Gastrocnemius medialis (tissue), 4 donors: ENCODE results near the gene SLC30A5. TPM values are rescaled to one million over a fixed set of nuclear protein-coding genes. Genes with fewer than 3 reads are reported as not detected.
"Not testable (repeated sequence)": the region's sequence is repeated elsewhere in the genome, so short reads cannot be mapped to it uniquely, and the experiment has no call there.

Experiments used
- ATAC-seq, 2 donors: fragments of 150-250 bp; one replicate each; pipeline ENCODE4 v1.9.1; 2016
- DNase-seq, 2 donors: peaks; one replicate each; pipeline ENCODE4 v3.0.0-alpha.2; 2019
- H3K27ac ChIP-seq, 4 donors: fragments of 200-600 bp; sonication (generic); 1 replicate in 1 of 4; 2 replicates in 3 of 4; pipeline ENCODE4 v1.5.1; 2016 to 2018; ENCODE audit warnings: mild to moderate bottlenecking in 2 of 4, moderate library complexity in 1 of 4
- H3K27me3 ChIP-seq, 3 donors: fragments of 200-600 bp; sonication (generic) in 2 of 3; 1 replicate in 1 of 3; 2 replicates in 2 of 3; pipeline versions ENCODE4 v1.5.1 to v1.6.0; 2016 to 2019; ENCODE audit warnings: mild to moderate bottlenecking in 1 of 3, moderate library complexity in 1 of 3
- H3K36me3 ChIP-seq, 2 donors: fragments of 200-600 bp; sonication (generic) in 1 of 2; one replicate each; pipeline ENCODE4 v1.5.1; 2017 to 2018
- H3K4me1 ChIP-seq, 2 donors: fragments of 200-600 bp; sonication (generic) in 1 of 2; one replicate each; pipeline ENCODE4 v1.5.1; 2016 to 2017; ENCODE audit warnings: mild to moderate bottlenecking in 2 of 2
- H3K4me3 ChIP-seq, 4 donors: fragments of 200-600 bp; sonication (generic) in 3 of 4; 1 replicate in 1 of 4; 2 replicates in 3 of 4; pipeline ENCODE4 v1.5.1; 2016 to 2019; ENCODE audit warnings: mild to moderate bottlenecking in 2 of 4
- H3K9me3 ChIP-seq, 3 donors: fragments of 200-600 bp; sonication (generic) in 2 of 3; 1 replicate in 1 of 3; 2 replicates in 2 of 3; pipeline ENCODE4 v1.5.1; 2016 to 2019
- CTCF ChIP-seq, 5 experiments: fragments of 450-650 bp in 3 of 5; fragments of 200-600 bp in 2 of 5; sonication (generic) in 2 of 5; IDR thresholded peaks in 4 of 5; conservative IDR thresholded peaks in 1 of 5; 1 replicate in 4 of 5; 2 replicates in 1 of 5; pipeline ENCODE4 v1.5.1; 2016 to 2019; ENCODE audit warnings: antibody characterized with exemption in 5 of 5, mild to moderate bottlenecking in 3 of 5, moderate library complexity in 3 of 5
- POLR2A ChIP-seq, 2 donors: fragments of 450-650 bp; IDR thresholded peaks; one replicate each; pipeline ENCODE4 v1.6.1; 2017; ENCODE audit warnings: antibody characterized with exemption in 2 of 2, mild to moderate bottlenecking in 2 of 2, moderate library complexity in 2 of 2
- in situ Hi-C, 4 donors: fragments of 200-750 bp; cut with MboI; loops; one replicate each; pipeline versions ENCODE4 v1.15.0 to v1.8.0; 2017; ENCODE audit warnings: low sequenced_read_pairs in 4 of 4
- intact Hi-C: fragments of 100-400 bp; cut with DNase I; formaldehyde crosslinking; loops from one replicate; pipeline ENCODE4 v1.15.1; 2023; ENCODE audit warnings: low total_unique reads
- total RNA-seq, 4 donors: library from RNA; depleted of rRNA; stranded (reverse); fragments of >200 nt; gene quantifications; one replicate each; pipeline versions ENCODE4 v1.1.0 to v1.2.3, GENCODE V29; 2016

Gene SLC30A5
- total RNA-seq, 4 donors from 2014 or later, result 14.6 to 35.3 (median 24.5) TPM

- ATAC-seq (no peak), DNase-seq (no peak)
- no peaks in the 10 kb centered on the region for H3K27me3 ChIP-seq
- H3K4me3 ChIP-seq, result no peak overlapping the region
- in situ Hi-C loops (loop anchor here in 1 of 4 donors (25.0 kb wide), 1 partner anchor 259 kb away; the partner anchor contains the start of genes AK6, RAD17 and TAF9), intact Hi-C loops (no loop called here)
- no peak for TF ChIP-seq CTCF (IDR thresholded peaks at IDR 0.05 in 4 of 5, conservative IDR thresholded peaks at IDR 0.05 in 1 of 5)
- no peak for TF ChIP-seq POLR2A (IDR thresholded peaks at IDR 0.05)
- no peak overlapping the region for H3K27ac ChIP-seq
- H3K4me1 ChIP-seq, result peaks cover 3 to 8% of the 10 kb centered on the region in 2 donors
- H3K9me3 ChIP-seq, result no peaks in the 10 kb centered on the region
- peaks cover 0 to 55% of the 10 kb centered on the region in 2 donors for H3K36me3 ChIP-seq
These were observed 9.7 kb downstream of the SLC30A5 start for GRCh38 chr5:69103521-69103920.

- Histone ChIP-seq H3K4me3 (no peak overlapping the region), H3K27ac (no peak overlapping the region), H3K4me1 (no peaks in the 10 kb centered on the region), H3K27me3 (no peaks in the 10 kb centered on the region), H3K36me3 (peaks cover 0 to 81% of the 10 kb centered on the region in 2 donors), H3K9me3 (no peaks in the 10 kb centered on the region)
- in situ Hi-C loops (loop anchor here in 1 of 4 donors (25.0 kb wide), 1 partner anchor 256 kb away; the partner anchor contains the start of genes AK6, RAD17 and TAF9), intact Hi-C loops (no loop called here)
- DNase-seq (no peak), ATAC-seq (no peak)
- TF ChIP-seq POLR2A (IDR thresholded peaks at IDR 0.05) (no peak), CTCF (IDR thresholded peaks at IDR 0.05 in 4 of 5, conservative IDR thresholded peaks at IDR 0.05 in 1 of 5) (no peak)
These were observed 12.4 kb downstream of the SLC30A5 start for GRCh38 chr5:69105996-69106906.

GRCh38 chr5:69108367-69108766 lies 14.6 kb downstream of the SLC30A5 start:
- peaks cover 0 to 80% of the 10 kb centered on the region in 2 donors for H3K36me3 ChIP-seq
- H3K4me3 ChIP-seq, intact Hi-C loops: not testable (repeated sequence)

GRCh38 chr5:69113851-69114250 lies 20.0 kb downstream of the SLC30A5 start:
- peaks cover 0 to 68% of the 10 kb centered on the region in 2 donors for H3K36me3 ChIP-seq

More at GRCh38 chr5:69108367-69108766, 14.6 kb downstream of the SLC30A5 start:
- not testable (repeated sequence) for H3K27ac ChIP-seq, H3K27me3 ChIP-seq, DNase-seq, H3K4me1 ChIP-seq, ATAC-seq, H3K9me3 ChIP-seq
- in situ Hi-C loops, result loop anchor here in 1 of 4 donors (25.0 kb wide), 1 partner anchor 254 kb away; the partner anchor contains the start of genes AK6, RAD17 and TAF9

More at GRCh38 chr5:69113851-69114250, 20.0 kb downstream of the SLC30A5 start:
- no peaks in the 10 kb centered on the region for H3K9me3 ChIP-seq
- ATAC-seq, result no peak
- no peak overlapping the region for H3K27ac ChIP-seq
- H3K27me3 ChIP-seq, result no peaks in the 10 kb centered on the region
- no peak overlapping the region for H3K4me3 ChIP-seq
- H3K4me1 ChIP-seq, result no peaks in the 10 kb centered on the region
- TF ChIP-seq CTCF (IDR thresholded peaks at IDR 0.05 in 4 of 5, conservative IDR thresholded peaks at IDR 0.05 in 1 of 5) (no peak), POLR2A (IDR thresholded peaks at IDR 0.05) (no peak)
- intact Hi-C loops (no loop called here), in situ Hi-C loops (loop anchor here in 1 of 4 donors (25.0 kb wide), 1 partner anchor 248 kb away; the partner anchor contains the start of genes AK6, RAD17 and TAF9)
- no peak for DNase-seq
